ENCODE results near the gene NBPF8. TPM values are rescaled to one million over a fixed set of nuclear protein-coding genes. Genes with fewer than 3 reads are reported as not detected.
"Not testable (repeated sequence)": the region's sequence is repeated elsewhere in the genome, so short reads cannot be mapped to it uniquely, and the experiment has no call there.

Gene NBPF8
- total RNA-seq, 2 experiments from 2014 or later = 23.5 to 23.7 TPM

DNA sequence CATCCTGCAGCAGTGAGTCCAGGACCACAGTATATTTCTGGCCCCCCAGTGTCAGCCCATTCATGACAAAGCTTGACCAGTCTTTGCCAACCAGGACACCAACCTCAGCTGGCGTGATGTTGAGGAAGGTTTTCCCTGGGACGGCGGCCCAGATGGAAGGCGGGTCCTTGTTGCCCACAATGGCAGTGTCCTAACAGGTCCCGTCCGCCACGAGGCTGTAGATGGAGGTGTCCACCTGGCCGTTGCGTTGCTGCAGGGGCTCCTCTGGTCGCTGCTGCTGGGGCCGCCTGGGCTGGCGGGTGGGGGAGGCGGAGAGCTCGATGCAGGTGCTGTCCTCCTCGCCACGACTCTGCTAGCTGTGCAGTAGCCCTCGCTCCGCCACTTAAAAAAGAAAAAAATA lies 19.0 kb downstream of the NBPF8 start:
- not testable (repeated sequence) for H3K36me3 Mint-ChIP-seq (ENCODE audit: low read depth); H3K27ac Mint-ChIP-seq

DNA sequence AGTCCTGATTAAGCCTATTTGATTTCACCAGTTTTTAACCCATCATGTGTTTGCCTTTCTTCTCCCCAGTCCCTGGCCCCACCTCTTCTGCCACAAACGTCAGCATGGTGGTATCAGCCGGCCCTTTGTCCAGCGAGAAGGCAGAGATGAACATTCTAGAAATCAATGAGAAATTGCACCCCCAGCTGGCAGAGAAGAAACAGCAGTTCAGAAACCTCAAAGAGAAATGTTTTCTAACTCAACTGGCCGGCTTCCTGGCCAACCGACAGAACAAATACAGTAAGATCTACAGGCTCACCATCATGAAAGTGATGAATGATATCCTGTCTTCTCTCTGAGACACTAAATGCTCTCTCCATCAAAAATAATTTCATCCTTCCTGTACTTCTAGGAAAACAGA lies 34.3 kb downstream of the NBPF8 start:
- CTCF ChIA-PET; DNase-seq; H3K27me3 Mint-ChIP-seq; intact Hi-C loops (cut with DNase I, micrococcal nuclease); H3K4me1 Mint-ChIP-seq; ATAC-seq; H3K36me3 Mint-ChIP-seq (ENCODE audit: low read depth); H3K4me3 Mint-ChIP-seq; H3K9me3 Mint-ChIP-seq (ENCODE audit: low read depth); H3K27ac Mint-ChIP-seq; POLR2A ChIA-PET: not testable (repeated sequence)

More for the DNA sequence above, 19.0 kb downstream of the NBPF8 start:
- intact Hi-C loops (cut with DNase I, micrococcal nuclease); H3K4me1 Mint-ChIP-seq; H3K9me3 Mint-ChIP-seq (ENCODE audit: low read depth); CTCF ChIA-PET; H3K4me3 Mint-ChIP-seq; ATAC-seq; H3K27me3 Mint-ChIP-seq; DNase-seq; POLR2A ChIA-PET: not testable (repeated sequence)

Other genes with a start within 250 kb of the NBPF8 start
- gene SEC22B, start 238.5 kb upstream of the NBPF8 start, total RNA-seq = 10 to 100 TPM; 19.7 to 20.4 TPM